ENCODE results near the gene HERC5.
"Not testable (repeated sequence)": the region's sequence is repeated elsewhere in the genome, so short reads cannot be mapped to it uniquely, and the experiment has no call there.

HERC5 gene

DNA sequence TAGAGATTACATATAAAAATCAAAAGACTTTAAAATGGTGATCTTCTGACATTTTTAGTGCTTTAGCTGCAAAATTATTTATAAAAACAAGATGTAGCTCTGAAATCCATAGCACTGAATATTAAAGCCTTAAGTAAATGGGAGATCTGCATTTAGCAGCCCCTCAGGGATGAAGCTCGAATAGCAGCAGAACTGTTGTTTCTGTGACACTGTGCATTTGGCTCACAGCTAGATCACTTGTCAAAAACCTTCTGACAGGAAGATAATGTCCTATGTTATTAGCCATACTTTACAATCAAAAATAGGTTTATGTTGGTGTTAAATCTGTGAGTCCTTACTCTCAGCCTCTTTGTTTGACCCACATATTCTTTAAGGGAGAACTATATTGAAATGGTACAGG, 80.8 kb downstream of the HERC5 start:
- DNase-seq (ENCODE audit: extremely low read depth, low read depth), result no peak
- H3K4me3 ChIP-seq (replicated peaks; ENCODE audit: low read depth, low read length), result no peak overlapping the region
- TF ChIP-seq, protein P1, sequence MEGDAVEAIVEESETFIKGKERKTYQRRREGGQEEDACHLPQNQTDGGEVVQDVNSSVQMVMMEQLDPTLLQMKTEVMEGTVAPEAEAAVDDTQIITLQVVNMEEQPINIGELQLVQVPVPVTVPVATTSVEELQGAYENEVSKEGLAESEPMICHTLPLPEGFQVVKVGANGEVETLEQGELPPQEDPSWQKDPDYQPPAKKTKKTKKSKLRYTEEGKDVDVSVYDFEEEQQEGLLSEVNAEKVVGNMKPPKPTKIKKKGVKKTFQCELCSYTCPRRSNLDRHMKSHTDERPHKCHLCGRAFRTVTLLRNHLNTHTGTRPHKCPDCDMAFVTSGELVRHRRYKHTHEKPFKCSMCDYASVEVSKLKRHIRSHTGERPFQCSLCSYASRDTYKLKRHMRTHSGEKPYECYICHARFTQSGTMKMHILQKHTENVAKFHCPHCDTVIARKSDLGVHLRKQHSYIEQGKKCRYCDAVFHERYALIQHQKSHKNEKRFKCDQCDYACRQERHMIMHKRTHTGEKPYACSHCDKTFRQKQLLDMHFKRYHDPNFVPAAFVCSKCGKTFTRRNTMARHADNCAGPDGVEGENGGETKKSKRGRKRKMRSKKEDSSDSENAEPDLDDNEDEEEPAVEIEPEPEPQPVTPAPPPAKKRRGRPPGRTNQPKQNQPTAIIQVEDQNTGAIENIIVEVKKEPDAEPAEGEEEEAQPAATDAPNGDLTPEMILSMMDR (IDR thresholded peaks at IDR 0.05; ENCODE audit: low read depth, low read length, missing control alignments), result no peak

GRCh38 chr4:88539322-88540068, 82.6 kb downstream of the HERC5 start:
- H3K4me3 ChIP-seq (replicated peaks; ENCODE audit: low read depth, low read length); DNase-seq (ENCODE audit: extremely low read depth, low read depth): not testable (repeated sequence)
- TF ChIP-seq, protein P1 (IDR thresholded peaks at IDR 0.05; ENCODE audit: low read depth, low read length, missing control alignments), result peak; percentile 65

GRCh38 chr4:88549815-88550214, 92.9 kb downstream of the HERC5 start:
- DNase-seq (ENCODE audit: extremely low read depth, low read depth), result no peak
- no peak overlapping the region for H3K4me3 ChIP-seq (replicated peaks; ENCODE audit: low read depth, low read length)

More at GRCh38 chr4:88549815-88550214, 92.9 kb downstream of the HERC5 start:
- TF ChIP-seq, protein P1 (IDR thresholded peaks at IDR 0.05; ENCODE audit: low read depth, low read length, missing control alignments), result no peak

Measured in HFF-Myc (cell line).